ENCODE measurements around the gene APOM.

GRCh38 chr6:31705931-31706330 lies 50.2 kb downstream of the APOM start:
- TF ChIP-seq EZH2 (IDR thresholded peaks at IDR 0.05; ENCODE audit: borderline replicate concordance, low read length) (no peak), CTCF (IDR thresholded peaks at IDR 0.05; ENCODE audit: low read length) (no peak)
